ENCODE results near the gene WAS. TPM values are rescaled to one million over a fixed set of nuclear protein-coding genes. Genes with fewer than 3 reads are reported as not detected.

The WAS gene
- total and polyA plus RNA-seq, 2 experiments from 2014 or later, result 0.32 to 0.56 TPM

DNA sequence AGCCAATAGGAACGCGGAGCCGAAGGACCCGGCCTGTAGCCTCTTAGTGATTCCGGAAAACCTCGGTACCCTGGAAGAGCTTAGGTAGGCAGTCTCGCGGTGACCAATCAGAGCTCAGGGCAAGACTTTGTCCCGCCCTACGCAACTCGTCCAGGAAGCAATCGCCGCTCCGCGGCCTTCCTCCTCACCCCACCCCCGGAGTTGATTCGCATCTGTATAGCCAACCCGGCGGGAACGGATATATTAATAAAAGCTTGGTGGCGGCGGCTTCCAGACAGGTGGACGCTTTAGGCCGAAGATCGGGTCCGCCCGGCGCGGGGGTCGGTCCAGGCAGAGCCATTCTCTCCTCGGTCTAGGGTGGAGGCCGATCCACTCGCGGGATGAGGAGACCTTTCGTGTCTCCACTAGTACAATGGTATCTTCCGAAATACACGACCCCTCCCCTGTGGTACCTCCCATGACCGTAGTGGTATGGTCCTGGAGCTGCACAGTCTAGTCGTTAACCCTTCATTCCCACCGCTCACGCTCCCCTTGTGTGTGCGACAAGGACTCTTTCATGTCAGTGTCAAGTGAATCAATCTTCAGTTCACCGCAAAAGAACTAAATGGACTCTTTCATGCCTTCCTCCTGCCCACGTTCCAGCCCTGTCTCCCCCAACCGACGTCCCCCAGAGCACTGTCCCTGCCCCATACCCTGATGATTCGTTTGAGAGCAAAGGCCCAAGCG lies 53.8 kb downstream of the WAS start:
- Histone ChIP-seq H3K36me3 (ENCODE audit: insufficient read depth) (no peaks in the 10 kb centered on the region), H3K4me1 (ENCODE audit: insufficient read depth) (peaks cover 5% of the 10 kb centered on the region; the same call in 1 of the 2 replicates), H3K79me2 (replicated peaks; ENCODE audit: insufficient read depth) (no peaks in the 10 kb centered on the region), H3K27me3 (ENCODE audit: insufficient read depth) (no peaks in the 10 kb centered on the region), H3F3A (replicated peaks; ENCODE audit: low read depth) (no peaks in the 10 kb centered on the region), H3K9me2 (ENCODE audit: insufficient read depth) (no peaks in the 10 kb centered on the region), H3K4me2 (peak overlapping the region; percentile 81), H3K4me3 (peak overlapping the region; percentile 50), H3K27ac (ENCODE audit: low read depth) (peak overlapping the region; percentile 63; the same call in 1 of the 2 replicates), H2AFZ (0 out of 2 replicates have a peak overlapping the region, but pooled peaks have one; percentile 47), H4K20me1 (replicated peaks; ENCODE audit: insufficient read depth) (no peaks in the 10 kb centered on the region)
- Mint-ChIP-seq H3K36me3 (ENCODE audit: low read depth) (no peaks in the 10 kb centered on the region), H3K4me3 (peak overlapping the region; percentile 92), H3K27me3 (ENCODE audit: insufficient read depth, low read depth, poor library complexity) (no peaks in the 10 kb centered on the region), H3K9me3 (no peaks in the 10 kb centered on the region; the same call in 2 of the 3 replicates), H3K4me1 (peaks cover 9% of the 10 kb centered on the region; the same call in 2 of the 3 replicates), H3K27ac (peak overlapping the region; percentile 97)
- TF ChIP-seq POLR2AphosphoS5 (IDR thresholded peaks at IDR 0.05; ENCODE audit: low read depth) (peak; percentile 60), JUNB (IDR thresholded peaks at IDR 0.05; ENCODE audit: unreplicated experiment) (no peak)
- DNase-seq (ENCODE audit: low spot score) (peak; percentile 94), ATAC-seq (peak; percentile 99)

DNA sequence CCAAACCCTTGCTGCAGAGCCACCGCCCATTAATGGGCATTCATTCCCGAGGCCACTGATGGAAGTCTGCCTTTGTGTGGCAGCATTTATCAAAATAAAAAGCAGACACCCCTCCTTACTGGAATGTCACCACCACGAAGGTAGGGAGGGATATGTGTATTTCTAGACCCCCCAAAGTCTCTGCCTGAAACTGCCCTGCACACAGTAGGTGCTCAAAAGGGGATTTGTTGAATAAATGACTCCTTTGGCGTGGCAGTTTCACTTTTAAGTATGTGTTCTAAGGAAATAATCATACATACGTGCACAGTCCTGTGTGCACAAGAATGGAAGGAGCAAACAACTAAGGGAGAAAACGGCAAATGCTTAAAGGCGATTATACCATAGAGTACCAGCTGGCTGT lies 54.3 kb downstream of the WAS start:
- Histone ChIP-seq H3K4me3 (peak overlapping the region; percentile 50), H3K79me2 (replicated peaks; ENCODE audit: insufficient read depth) (no peaks in the 10 kb centered on the region), H2AFZ (peak overlapping the region; percentile 47; the same call in 1 of the 2 replicates), H3K36me3 (ENCODE audit: insufficient read depth) (no peaks in the 10 kb centered on the region), H3K4me1 (ENCODE audit: insufficient read depth) (peaks cover 5% of the 10 kb centered on the region; the same call in 1 of the 2 replicates), H3K9me2 (ENCODE audit: insufficient read depth) (no peaks in the 10 kb centered on the region), H3F3A (replicated peaks; ENCODE audit: low read depth) (no peaks in the 10 kb centered on the region), H3K27me3 (ENCODE audit: insufficient read depth) (no peaks in the 10 kb centered on the region), H3K27ac (ENCODE audit: low read depth) (peak overlapping the region; percentile 63; the same call in 1 of the 2 replicates), H3K4me2 (peak overlapping the region; percentile 81), H4K20me1 (replicated peaks; ENCODE audit: insufficient read depth) (no peaks in the 10 kb centered on the region)
- H3K36me3 Mint-ChIP-seq (ENCODE audit: low read depth), result no peaks in the 10 kb centered on the region
- no peak for DNase-seq (ENCODE audit: low spot score)
- H3K9me3 Mint-ChIP-seq, result no peaks in the 10 kb centered on the region; the same call in 2 of the 3 replicates
- H3K4me3 Mint-ChIP-seq, result peak overlapping the region; percentile 92
- H3K4me1 Mint-ChIP-seq, result peaks cover 9% of the 10 kb centered on the region; the same call in 2 of the 3 replicates
- peak overlapping the region; percentile 97 for H3K27ac Mint-ChIP-seq
- no peaks in the 10 kb centered on the region for H3K27me3 Mint-ChIP-seq (ENCODE audit: insufficient read depth, low read depth, poor library complexity)
- ATAC-seq, result no peak
- TF ChIP-seq POLR2AphosphoS5 (IDR thresholded peaks at IDR 0.05; ENCODE audit: low read depth) (no peak), CREB1 (CRISPR knock-in tag; IDR thresholded peaks at IDR 0.05; ENCODE audit: low read depth) (no peak)
- TF ChIP-seq, protein P1, sequence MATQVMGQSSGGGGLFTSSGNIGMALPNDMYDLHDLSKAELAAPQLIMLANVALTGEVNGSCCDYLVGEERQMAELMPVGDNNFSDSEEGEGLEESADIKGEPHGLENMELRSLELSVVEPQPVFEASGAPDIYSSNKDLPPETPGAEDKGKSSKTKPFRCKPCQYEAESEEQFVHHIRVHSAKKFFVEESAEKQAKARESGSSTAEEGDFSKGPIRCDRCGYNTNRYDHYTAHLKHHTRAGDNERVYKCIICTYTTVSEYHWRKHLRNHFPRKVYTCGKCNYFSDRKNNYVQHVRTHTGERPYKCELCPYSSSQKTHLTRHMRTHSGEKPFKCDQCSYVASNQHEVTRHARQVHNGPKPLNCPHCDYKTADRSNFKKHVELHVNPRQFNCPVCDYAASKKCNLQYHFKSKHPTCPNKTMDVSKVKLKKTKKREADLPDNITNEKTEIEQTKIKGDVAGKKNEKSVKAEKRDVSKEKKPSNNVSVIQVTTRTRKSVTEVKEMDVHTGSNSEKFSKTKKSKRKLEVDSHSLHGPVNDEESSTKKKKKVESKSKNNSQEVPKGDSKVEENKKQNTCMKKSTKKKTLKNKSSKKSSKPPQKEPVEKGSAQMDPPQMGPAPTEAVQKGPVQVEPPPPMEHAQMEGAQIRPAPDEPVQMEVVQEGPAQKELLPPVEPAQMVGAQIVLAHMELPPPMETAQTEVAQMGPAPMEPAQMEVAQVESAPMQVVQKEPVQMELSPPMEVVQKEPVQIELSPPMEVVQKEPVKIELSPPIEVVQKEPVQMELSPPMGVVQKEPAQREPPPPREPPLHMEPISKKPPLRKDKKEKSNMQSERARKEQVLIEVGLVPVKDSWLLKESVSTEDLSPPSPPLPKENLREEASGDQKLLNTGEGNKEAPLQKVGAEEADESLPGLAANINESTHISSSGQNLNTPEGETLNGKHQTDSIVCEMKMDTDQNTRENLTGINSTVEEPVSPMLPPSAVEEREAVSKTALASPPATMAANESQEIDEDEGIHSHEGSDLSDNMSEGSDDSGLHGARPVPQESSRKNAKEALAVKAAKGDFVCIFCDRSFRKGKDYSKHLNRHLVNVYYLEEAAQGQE (IDR thresholded peaks at IDR 0.05; ENCODE audit: unreplicated experiment), result no peak
- TF ChIP-seq, protein P2, sequence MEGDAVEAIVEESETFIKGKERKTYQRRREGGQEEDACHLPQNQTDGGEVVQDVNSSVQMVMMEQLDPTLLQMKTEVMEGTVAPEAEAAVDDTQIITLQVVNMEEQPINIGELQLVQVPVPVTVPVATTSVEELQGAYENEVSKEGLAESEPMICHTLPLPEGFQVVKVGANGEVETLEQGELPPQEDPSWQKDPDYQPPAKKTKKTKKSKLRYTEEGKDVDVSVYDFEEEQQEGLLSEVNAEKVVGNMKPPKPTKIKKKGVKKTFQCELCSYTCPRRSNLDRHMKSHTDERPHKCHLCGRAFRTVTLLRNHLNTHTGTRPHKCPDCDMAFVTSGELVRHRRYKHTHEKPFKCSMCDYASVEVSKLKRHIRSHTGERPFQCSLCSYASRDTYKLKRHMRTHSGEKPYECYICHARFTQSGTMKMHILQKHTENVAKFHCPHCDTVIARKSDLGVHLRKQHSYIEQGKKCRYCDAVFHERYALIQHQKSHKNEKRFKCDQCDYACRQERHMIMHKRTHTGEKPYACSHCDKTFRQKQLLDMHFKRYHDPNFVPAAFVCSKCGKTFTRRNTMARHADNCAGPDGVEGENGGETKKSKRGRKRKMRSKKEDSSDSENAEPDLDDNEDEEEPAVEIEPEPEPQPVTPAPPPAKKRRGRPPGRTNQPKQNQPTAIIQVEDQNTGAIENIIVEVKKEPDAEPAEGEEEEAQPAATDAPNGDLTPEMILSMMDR (conservative IDR thresholded peaks at IDR 0.05; ENCODE audit: low read depth in 2 of 2), result no peak
- TF ChIP-seq, protein P3, sequence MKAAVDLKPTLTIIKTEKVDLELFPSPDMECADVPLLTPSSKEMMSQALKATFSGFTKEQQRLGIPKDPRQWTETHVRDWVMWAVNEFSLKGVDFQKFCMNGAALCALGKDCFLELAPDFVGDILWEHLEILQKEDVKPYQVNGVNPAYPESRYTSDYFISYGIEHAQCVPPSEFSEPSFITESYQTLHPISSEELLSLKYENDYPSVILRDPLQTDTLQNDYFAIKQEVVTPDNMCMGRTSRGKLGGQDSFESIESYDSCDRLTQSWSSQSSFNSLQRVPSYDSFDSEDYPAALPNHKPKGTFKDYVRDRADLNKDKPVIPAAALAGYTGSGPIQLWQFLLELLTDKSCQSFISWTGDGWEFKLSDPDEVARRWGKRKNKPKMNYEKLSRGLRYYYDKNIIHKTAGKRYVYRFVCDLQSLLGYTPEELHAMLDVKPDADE (IDR thresholded peaks at IDR 0.05), result no peak
- TF ChIP-seq, protein P4, sequence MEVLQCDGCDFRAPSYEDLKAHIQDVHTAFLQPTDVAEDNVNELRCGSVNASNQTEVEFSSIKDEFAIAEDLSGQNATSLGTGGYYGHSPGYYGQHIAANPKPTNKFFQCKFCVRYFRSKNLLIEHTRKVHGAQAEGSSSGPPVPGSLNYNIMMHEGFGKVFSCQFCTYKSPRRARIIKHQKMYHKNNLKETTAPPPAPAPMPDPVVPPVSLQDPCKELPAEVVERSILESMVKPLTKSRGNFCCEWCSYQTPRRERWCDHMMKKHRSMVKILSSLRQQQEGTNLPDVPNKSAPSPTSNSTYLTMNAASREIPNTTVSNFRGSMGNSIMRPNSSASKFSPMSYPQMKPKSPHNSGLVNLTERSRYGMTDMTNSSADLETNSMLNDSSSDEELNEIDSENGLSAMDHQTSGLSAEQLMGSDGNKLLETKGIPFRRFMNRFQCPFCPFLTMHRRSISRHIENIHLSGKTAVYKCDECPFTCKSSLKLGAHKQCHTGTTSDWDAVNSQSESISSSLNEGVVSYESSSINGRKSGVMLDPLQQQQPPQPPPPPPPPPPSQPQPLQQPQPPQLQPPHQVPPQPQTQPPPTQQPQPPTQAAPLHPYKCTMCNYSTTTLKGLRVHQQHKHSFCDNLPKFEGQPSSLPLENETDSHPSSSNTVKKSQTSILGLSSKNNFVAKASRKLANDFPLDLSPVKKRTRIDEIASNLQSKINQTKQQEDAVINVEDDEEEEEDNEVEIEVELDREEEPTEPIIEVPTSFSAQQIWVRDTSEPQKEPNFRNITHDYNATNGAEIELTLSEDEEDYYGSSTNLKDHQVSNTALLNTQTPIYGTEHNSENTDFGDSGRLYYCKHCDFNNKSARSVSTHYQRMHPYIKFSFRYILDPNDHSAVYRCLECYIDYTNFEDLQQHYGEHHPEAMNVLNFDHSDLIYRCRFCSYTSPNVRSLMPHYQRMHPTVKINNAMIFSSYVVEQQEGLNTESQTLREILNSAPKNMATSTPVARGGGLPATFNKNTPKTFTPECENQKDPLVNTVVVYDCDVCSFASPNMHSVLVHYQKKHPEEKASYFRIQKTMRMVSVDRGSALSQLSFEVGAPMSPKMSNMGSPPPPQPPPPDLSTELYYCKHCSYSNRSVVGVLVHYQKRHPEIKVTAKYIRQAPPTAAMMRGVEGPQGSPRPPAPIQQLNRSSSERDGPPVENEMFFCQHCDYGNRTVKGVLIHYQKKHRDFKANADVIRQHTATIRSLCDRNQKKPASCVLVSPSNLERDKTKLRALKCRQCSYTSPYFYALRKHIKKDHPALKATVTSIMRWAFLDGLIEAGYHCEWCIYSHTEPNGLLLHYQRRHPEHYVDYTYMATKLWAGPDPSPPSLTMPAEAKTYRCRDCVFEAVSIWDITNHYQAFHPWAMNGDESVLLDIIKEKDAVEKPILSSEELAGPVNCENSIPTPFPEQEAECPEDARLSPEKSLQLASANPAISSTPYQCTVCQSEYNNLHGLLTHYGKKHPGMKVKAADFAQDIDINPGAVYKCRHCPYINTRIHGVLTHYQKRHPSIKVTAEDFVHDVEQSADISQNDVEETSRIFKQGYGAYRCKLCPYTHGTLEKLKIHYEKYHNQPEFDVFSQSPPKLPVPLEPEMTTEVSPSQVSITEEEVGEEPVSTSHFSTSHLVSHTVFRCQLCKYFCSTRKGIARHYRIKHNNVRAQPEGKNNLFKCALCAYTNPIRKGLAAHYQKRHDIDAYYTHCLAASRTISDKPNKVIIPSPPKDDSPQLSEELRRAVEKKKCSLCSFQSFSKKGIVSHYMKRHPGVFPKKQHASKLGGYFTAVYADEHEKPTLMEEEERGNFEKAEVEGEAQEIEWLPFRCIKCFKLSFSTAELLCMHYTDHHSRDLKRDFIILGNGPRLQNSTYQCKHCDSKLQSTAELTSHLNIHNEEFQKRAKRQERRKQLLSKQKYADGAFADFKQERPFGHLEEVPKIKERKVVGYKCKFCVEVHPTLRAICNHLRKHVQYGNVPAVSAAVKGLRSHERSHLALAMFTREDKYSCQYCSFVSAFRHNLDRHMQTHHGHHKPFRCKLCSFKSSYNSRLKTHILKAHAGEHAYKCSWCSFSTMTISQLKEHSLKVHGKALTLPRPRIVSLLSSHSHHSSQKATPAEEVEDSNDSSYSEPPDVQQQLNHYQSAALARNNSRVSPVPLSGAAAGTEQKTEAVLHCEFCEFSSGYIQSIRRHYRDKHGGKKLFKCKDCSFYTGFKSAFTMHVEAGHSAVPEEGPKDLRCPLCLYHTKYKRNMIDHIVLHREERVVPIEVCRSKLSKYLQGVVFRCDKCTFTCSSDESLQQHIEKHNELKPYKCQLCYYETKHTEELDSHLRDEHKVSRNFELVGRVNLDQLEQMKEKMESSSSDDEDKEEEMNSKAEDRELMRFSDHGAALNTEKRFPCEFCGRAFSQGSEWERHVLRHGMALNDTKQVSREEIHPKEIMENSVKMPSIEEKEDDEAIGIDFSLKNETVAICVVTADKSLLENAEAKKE (CRISPR knock-in tag; IDR thresholded peaks at IDR 0.05), result no peak
